IMR-90 (cell line): Measurements from ENCODE around the gene CTRL. TPM values are rescaled to one million over a fixed set of nuclear protein-coding genes. Genes with fewer than 3 reads are reported as not detected.

Experiments used
- ATAC-seq: fragments of 200-7000 bp; cut with Tn5 transposase; 2 replicates; pipeline ENCODE4 v1.9.1; 2020; ENCODE audit warnings: low read depth, mild to moderate bottlenecking, moderate library complexity
- BruUV-seq: library from RNA; stranded (reverse); fragments of 400-500 nt; replicated peaks from 2 replicates; lab custom pipeline; 2021; lab: Mats Ljungman, UMichigan
- CTCF ChIA-PET: fragments of 300-600 bp; formaldehyde crosslinking; extraction: SDS; loops from one replicate; lab custom pipeline; 2021; ENCODE audit warnings: antibody characterized with exemption; lab: Yijun Ruan, JAX
- POLR2A ChIA-PET: fragments of 300-600 bp; sonication (Branson Sonifier 250); formaldehyde crosslinking; loops from one replicate; lab custom pipeline; 2022; ENCODE audit warnings: antibody characterized with exemption; ENCODE audit not compliant: unreplicated experiment; lab: Charles Lee
- DNase-seq: peaks from one replicate; pipeline ENCODE4 v3.0.0; 2013
- H2AFZ ChIP-seq: replicated peaks from 2 replicates; pipeline ENCODE3; 2013; ENCODE audit warnings: low read length, mild to moderate bottlenecking; ENCODE audit not compliant: poor library complexity
- H2AK5ac ChIP-seq: 2 replicates; pipeline ENCODE4 v1.6.1; 2013; ENCODE audit warnings: low read depth, low read length, inconsistent platforms
- H2AK9ac ChIP-seq: replicated peaks from 2 replicates; pipeline ENCODE3; 2013; ENCODE audit warnings: mild to moderate bottlenecking, low read depth, low read length, moderate library complexity; ENCODE audit not compliant: poor library complexity
- H2BK120ac ChIP-seq: 2 replicates; pipeline ENCODE4 v1.6.1; 2013; ENCODE audit warnings: low read depth, low read length, inconsistent platforms
- H2BK15ac ChIP-seq: 3 replicates; pipeline ENCODE4 v1.6.1; 2013; ENCODE audit warnings: low read depth, low read length, inconsistent platforms
- H2BK20ac ChIP-seq: 2 replicates; pipeline ENCODE4 v1.6.1; 2013; ENCODE audit warnings: low read depth, mild to moderate bottlenecking, inconsistent platforms, low read length, moderate library complexity
- H2BK5ac ChIP-seq: 2 replicates; pipeline ENCODE4 v1.6.1; 2013; ENCODE audit warnings: mild to moderate bottlenecking, low read depth, low read length, inconsistent platforms; ENCODE audit not compliant: poor library complexity, severe bottlenecking
- H3K14ac ChIP-seq: replicated peaks from 2 replicates; pipeline ENCODE4 v1.6.1; 2013; ENCODE audit warnings: low read depth, low read length, inconsistent platforms
- H3K18ac ChIP-seq: 2 replicates; pipeline ENCODE4 v1.6.1; 2013; ENCODE audit warnings: low read depth, low read length, control low read depth
- H3K23ac ChIP-seq: 2 replicates; pipeline ENCODE4 v1.6.1; 2013; ENCODE audit warnings: low read depth, low read length, inconsistent platforms
- H3K27ac ChIP-seq: 2 replicates; pipeline ENCODE4 v1.5.1; 2013; ENCODE audit warnings: mild to moderate bottlenecking, control low read depth, low read length; ENCODE audit not compliant: insufficient read depth
- H3K27me3 ChIP-seq: 2 replicates; pipeline ENCODE4 v1.6.1; 2013; ENCODE audit warnings: low read length; ENCODE audit not compliant: control insufficient read depth, insufficient read depth
- H3K36me3 ChIP-seq: 2 replicates; pipeline ENCODE4 v1.6.1; 2013; ENCODE audit warnings: low read length, mixed read lengths; ENCODE audit not compliant: control insufficient read depth, insufficient read depth
- H3K4ac ChIP-seq: 2 replicates; pipeline ENCODE4 v1.6.1; 2013; ENCODE audit warnings: low read depth, low read length, inconsistent platforms
- H3K4me1 ChIP-seq: 2 replicates; pipeline ENCODE4 v1.6.1; 2013; ENCODE audit warnings: low read length, mixed read lengths; ENCODE audit not compliant: control insufficient read depth, insufficient read depth
- H3K4me2 ChIP-seq: 2 replicates; pipeline ENCODE4 v1.6.1; 2013; ENCODE audit warnings: low read depth, mild to moderate bottlenecking, control low read depth, low read length, moderate library complexity
- H3K4me3 ChIP-seq: 2 replicates; pipeline ENCODE4 v1.5.1; 2013; ENCODE audit warnings: low read depth, mild to moderate bottlenecking, control low read depth, low read length, moderate library complexity; ENCODE audit not compliant: insufficient read depth
- H3K56ac ChIP-seq: 2 replicates; pipeline ENCODE4 v1.6.1; 2013; ENCODE audit warnings: low read length, inconsistent platforms; ENCODE audit not compliant: insufficient read depth; ENCODE audit errors: extremely low read depth
- H3K79me1 ChIP-seq, 2 experiments: 2 replicates each; pipeline ENCODE4 v1.6.1; 2013; ENCODE audit warnings: low read length in 2 of 2, inconsistent platforms in 1 of 2, low read depth in 1 of 2
- H3K9ac ChIP-seq: 2 replicates; pipeline ENCODE4 v1.6.1; 2013; ENCODE audit warnings: low read depth, low read length, control low read depth
- H3K9me1 ChIP-seq: 2 replicates; pipeline ENCODE4 v1.6.1; 2013; ENCODE audit warnings: low read length, inconsistent platforms; ENCODE audit not compliant: insufficient read depth
- H3K9me3 ChIP-seq: 2 replicates; pipeline ENCODE4 v1.6.1; 2013; ENCODE audit warnings: low read length; ENCODE audit not compliant: control insufficient read depth, insufficient read depth
- H4K20me1 ChIP-seq: 2 replicates; pipeline ENCODE4 v1.6.1; 2013; ENCODE audit warnings: low read length, inconsistent platforms; ENCODE audit not compliant: insufficient read depth
- H4K5ac ChIP-seq: 2 replicates; pipeline ENCODE4 v1.6.1; 2013; ENCODE audit warnings: mild to moderate bottlenecking, low read depth, low read length, control low read depth
- H4K8ac ChIP-seq, 2 experiments: 2 replicates each; pipeline ENCODE4 v1.6.1; 2013; ENCODE audit warnings: low read depth in 2 of 2, low read length in 2 of 2, control low read depth in 1 of 2, inconsistent platforms in 1 of 2
- H4K91ac ChIP-seq: 2 replicates; pipeline ENCODE4 v1.6.1; 2013; ENCODE audit warnings: low read depth, low read length, inconsistent platforms; ENCODE audit not compliant: insufficient read depth
- BHLHE40 ChIP-seq: fragments of 150-350 bp; IDR thresholded peaks from 2 replicates; pipeline ENCODE4 v1.6.1; 2016; ENCODE audit warnings: mild to moderate bottlenecking, low read depth, low read length
- CHD1 ChIP-seq: IDR thresholded peaks from 2 replicates; pipeline ENCODE4 v1.6.1; 2012; ENCODE audit warnings: low read depth, low read length, improper control_type of control experiment
- FOS ChIP-seq: fragments of 150-350 bp; IDR thresholded peaks from 2 replicates; pipeline ENCODE4 v1.6.1; 2016; ENCODE audit warnings: low read depth, low read length
- MAFK ChIP-seq: IDR thresholded peaks from 2 replicates; pipeline ENCODE4 v1.6.1; 2012; ENCODE audit warnings: low read depth, low read length, improper control_type of control experiment
- MAZ ChIP-seq: IDR thresholded peaks from 2 replicates; pipeline ENCODE4 v1.6.1; 2012; ENCODE audit warnings: low read depth, mild to moderate bottlenecking, low read length, improper control_type of control experiment, moderate library complexity, borderline replicate concordance
- MXI1 ChIP-seq: IDR thresholded peaks from 2 replicates; pipeline ENCODE4 v1.6.1; 2012; ENCODE audit warnings: low read depth, mild to moderate bottlenecking, low read length, moderate library complexity, borderline replicate concordance
- NFE2L2 ChIP-seq: fragments of 150-350 bp; IDR thresholded peaks from 2 replicates; pipeline ENCODE4 v1.6.1; 2016; ENCODE audit warnings: low read depth, mild to moderate bottlenecking, low read length
- POLR2A ChIP-seq: IDR thresholded peaks from 2 replicates; pipeline ENCODE4 v1.6.1; 2012; ENCODE audit warnings: mild to moderate bottlenecking, low read depth, low read length
- RFX5 ChIP-seq: IDR thresholded peaks from 2 replicates; pipeline ENCODE4 v1.8.0; 2012; ENCODE audit warnings: low read depth, mild to moderate bottlenecking, low read length, moderate library complexity
- WGBS, 2 experiments: methylation state at CpG; one replicate each; pipeline versions ENCODE4 v1.1.5 to v1.1.7; 2013; ENCODE audit warnings: missing lambda C conversion rate in 2 of 2; ENCODE audit not compliant: insufficient read length in 1 of 2; ENCODE audit errors: extremely low coverage in 2 of 2; 5-methylcytosine and 5-hydroxymethylcytosine counted together
- dilution Hi-C: fragments of 300-500 bp; cut with HindIII; formaldehyde crosslinking; loops from one replicate; pipeline ENCODE4 v1.14.3; 2018; ENCODE audit warnings: low sequenced_read_pairs; ENCODE audit not compliant: unreplicated experiment
- in situ Hi-C: fragments of 300-500 bp; cut with MboI; formaldehyde crosslinking; loops from 3 replicates; pipeline ENCODE4 v1.14.3; 2019; ENCODE audit warnings: low sequenced_read_pairs, inconsistent platforms, mixed read lengths
- intact Hi-C: fragments of 100-400 bp; cut with micrococcal nuclease; formaldehyde crosslinking; loops from 2 replicates; pipeline ENCODE4 v1.10.0; 2022
- polyA plus RNA-seq, 3 experiments: library from polyadenylated mRNA; depleted of rRNA; stranded (reverse); fragments of >200 nt; gene quantifications; 2 replicates each; pipeline ENCODE4 v1.2.3, GENCODE V29; 2012; ENCODE audit warnings: low replicate concordance in 1 of 3
- total RNA-seq: library from RNA; depleted of rRNA; stranded (reverse); fragments of >200 nt; gene quantifications from 2 replicates; pipeline ENCODE4 v1.2.3, GENCODE V29; 2012
- TF ChIP-seq, protein P1 (sequence below): conservative IDR thresholded peaks from 2 replicates; pipeline ENCODE4 v1.5.1; 2012; ENCODE audit warnings: mild to moderate bottlenecking, low read depth, low read length, improper control_type of control experiment
- TF ChIP-seq, protein P2 (sequence below): fragments of 150-350 bp; IDR thresholded peaks from 2 replicates; pipeline ENCODE4 v1.6.1; 2016; ENCODE audit warnings: low read depth, mild to moderate bottlenecking, low read length, moderate library complexity, borderline replicate concordance

Gene CTRL
- total and polyA plus RNA-seq, 2 of the 4 experiments (the other 2 are of a cell fraction), result 0.18 to 1.1 TPM

DNA sequence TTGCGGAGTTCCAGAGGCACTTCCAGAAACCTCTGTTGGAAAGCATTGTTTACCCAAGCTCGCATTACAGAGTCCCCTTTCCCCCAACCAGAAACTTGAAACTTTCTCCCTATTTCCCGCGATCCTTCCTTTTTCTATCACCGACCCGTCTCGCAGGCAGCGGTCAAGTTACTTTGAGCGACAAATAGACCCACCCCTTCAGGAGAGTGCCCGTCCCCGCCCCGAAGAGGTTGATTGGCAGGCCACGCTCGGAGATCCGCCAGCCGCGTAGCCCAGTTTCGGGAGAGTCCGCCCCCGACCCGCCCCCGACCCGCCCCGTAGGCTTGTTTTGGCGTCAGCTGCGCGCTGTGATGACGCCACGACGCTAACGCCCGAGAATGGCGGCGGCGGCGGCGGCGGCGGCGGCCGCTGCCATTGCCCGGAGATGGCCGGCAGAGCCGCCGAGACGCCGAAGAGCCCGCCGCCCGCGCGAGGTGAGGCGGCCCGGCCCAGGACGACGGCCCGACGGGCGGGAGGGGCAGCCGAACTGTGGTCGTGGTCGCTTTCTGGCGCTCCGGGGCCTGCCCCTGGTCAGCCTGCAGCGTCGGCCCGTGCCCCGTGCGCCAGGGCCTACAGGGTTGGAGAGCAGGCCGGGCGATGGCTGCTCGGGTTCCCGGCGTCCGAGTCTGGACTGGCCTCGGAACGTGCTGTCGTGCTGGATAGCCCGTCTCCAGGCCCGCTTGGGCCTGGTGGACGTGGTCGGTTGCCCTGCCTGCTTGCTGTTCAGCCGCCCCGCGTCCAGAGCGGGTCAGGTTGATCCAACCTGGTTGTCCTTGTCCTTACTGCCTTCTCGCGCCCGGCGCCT, 38.5 kb downstream of the CTRL start, which contains the start of gene PSKH1:
PSKH1 (plus strand) TSS at position 356 of the 844 bp plus-strand sequence. CDS start 15,496 bp downstream, outside the sequence.
- Histone ChIP-seq H3K18ac (no peak within 1 kb of the TSS), H3K4me3 (peak within 1 kb of the TSS; percentile 100), H3K4ac (peak within 1 kb of the TSS; percentile 88), H3K27ac (peak within 1 kb of the TSS; percentile 89), H2BK120ac (0 out of 2 replicates have a peak within 1 kb of the TSS, but pooled peaks have one; percentile 27), H3K9ac (peak within 1 kb of the TSS; percentile 96), H2AK5ac (peak within 1 kb of the TSS; percentile 56), H3K27me3 (no peaks in the 10 kb centered on the region), H3K79me1 (peaks cover 10 to 46% of the 10 kb centered on the region in 2 experiments), H3K36me3 (no peaks in the 10 kb centered on the region), H2BK20ac (no peak within 1 kb of the TSS), H3K9me3 (no peaks in the 10 kb centered on the region), H4K91ac (peak within 1 kb of the TSS; percentile 74), H2AFZ (peak within 1 kb of the TSS; percentile 99), H2AK9ac (peak within 1 kb of the TSS; percentile 98), H3K56ac (peak within 1 kb of the TSS; percentile 74), H3K4me1 (peaks cover 9% of the 10 kb centered on the region), H2BK5ac (peak within 1 kb of the TSS; percentile 74), H4K5ac (peak within 1 kb of the TSS; percentile 93), H3K9me1 (0 out of 2 replicates have a peak, but pooled peaks cover 12% of the 10 kb centered on the region), H3K23ac (peak within 1 kb of the TSS; percentile 63), H3K4me2 (peak within 1 kb of the TSS; percentile 95), H4K20me1 (peaks cover 23% of the 10 kb centered on the region), H2BK15ac (no peak within 1 kb of the TSS; the same call in 2 of the 3 replicates), H3K14ac (peak within 1 kb of the TSS; percentile 96), H4K8ac (peak within 1 kb of the TSS; percentile 97)
- peak; percentile 99 for ATAC-seq
- 1% methylated on average over 66 of the region's 90 CpGs; no CpG with 5 or more reads in 1 of the 2 experiments for WGBS, 2 experiments
- BruUV-seq, result no TSS peak
- DNase-seq, result peak; percentile 91
- TF ChIP-seq MAFK, result no peak
- no peak for TF ChIP-seq NFE2L2
- TF ChIP-seq, protein P1, sequence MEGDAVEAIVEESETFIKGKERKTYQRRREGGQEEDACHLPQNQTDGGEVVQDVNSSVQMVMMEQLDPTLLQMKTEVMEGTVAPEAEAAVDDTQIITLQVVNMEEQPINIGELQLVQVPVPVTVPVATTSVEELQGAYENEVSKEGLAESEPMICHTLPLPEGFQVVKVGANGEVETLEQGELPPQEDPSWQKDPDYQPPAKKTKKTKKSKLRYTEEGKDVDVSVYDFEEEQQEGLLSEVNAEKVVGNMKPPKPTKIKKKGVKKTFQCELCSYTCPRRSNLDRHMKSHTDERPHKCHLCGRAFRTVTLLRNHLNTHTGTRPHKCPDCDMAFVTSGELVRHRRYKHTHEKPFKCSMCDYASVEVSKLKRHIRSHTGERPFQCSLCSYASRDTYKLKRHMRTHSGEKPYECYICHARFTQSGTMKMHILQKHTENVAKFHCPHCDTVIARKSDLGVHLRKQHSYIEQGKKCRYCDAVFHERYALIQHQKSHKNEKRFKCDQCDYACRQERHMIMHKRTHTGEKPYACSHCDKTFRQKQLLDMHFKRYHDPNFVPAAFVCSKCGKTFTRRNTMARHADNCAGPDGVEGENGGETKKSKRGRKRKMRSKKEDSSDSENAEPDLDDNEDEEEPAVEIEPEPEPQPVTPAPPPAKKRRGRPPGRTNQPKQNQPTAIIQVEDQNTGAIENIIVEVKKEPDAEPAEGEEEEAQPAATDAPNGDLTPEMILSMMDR, result no peak
- no peak for TF ChIP-seq BHLHE40
- TF ChIP-seq RFX5, result no peak
- peak; percentile 17; the same call in 1 of the 2 replicates for TF ChIP-seq MAZ
- TF ChIP-seq POLR2A, result peak; percentile 84
- no peak for TF ChIP-seq FOS
- TF ChIP-seq, protein P2, sequence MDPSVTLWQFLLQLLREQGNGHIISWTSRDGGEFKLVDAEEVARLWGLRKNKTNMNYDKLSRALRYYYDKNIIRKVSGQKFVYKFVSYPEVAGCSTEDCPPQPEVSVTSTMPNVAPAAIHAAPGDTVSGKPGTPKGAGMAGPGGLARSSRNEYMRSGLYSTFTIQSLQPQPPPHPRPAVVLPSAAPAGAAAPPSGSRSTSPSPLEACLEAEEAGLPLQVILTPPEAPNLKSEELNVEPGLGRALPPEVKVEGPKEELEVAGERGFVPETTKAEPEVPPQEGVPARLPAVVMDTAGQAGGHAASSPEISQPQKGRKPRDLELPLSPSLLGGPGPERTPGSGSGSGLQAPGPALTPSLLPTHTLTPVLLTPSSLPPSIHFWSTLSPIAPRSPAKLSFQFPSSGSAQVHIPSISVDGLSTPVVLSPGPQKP, result no peak
- TF ChIP-seq CHD1, result no peak
- TF ChIP-seq MXI1, result peak; percentile 50; the same call in 1 of the 2 replicates
- CTCF ChIA-PET, result interaction anchor here (1.6 kb wide), 1 partner anchor 10 kb away, joined by 8 read pairs; no protein-coding TSS in a partner anchor
- POLR2A ChIA-PET, result no interaction called here
- intact Hi-C loops, result no loop called here
- in situ Hi-C loops, result no loop called here
- dilution Hi-C loops, result no loop called here
